Glutamatergic neuron (in vitro differentiated cells): ENCODE measurements around the gene ABCA9. TPM values are rescaled to one million over a fixed set of nuclear protein-coding genes. Genes with fewer than 3 reads are reported as not detected.

Experiments used
- DNase-seq: peaks from one replicate; pipeline ENCODE4 v3.0.0; 2022
- H3K27ac Mint-ChIP-seq: one replicate; pipeline ENCODE4 v1.8.0; 2020; ENCODE audit warnings: mild to moderate bottlenecking, mixed read lengths, inconsistent platforms; ENCODE audit not compliant: unreplicated experiment
- H3K27me3 Mint-ChIP-seq: one replicate; pipeline ENCODE4 v1.8.0; 2020; ENCODE audit warnings: mild to moderate bottlenecking, moderate library complexity, mixed read lengths, inconsistent platforms; ENCODE audit not compliant: unreplicated experiment
- H3K36me3 Mint-ChIP-seq: one replicate; pipeline ENCODE4 v1.8.0; 2020; ENCODE audit warnings: mild to moderate bottlenecking, mixed read lengths, inconsistent platforms; ENCODE audit not compliant: unreplicated experiment
- H3K4me1 Mint-ChIP-seq: one replicate; pipeline ENCODE4 v1.8.0; 2020; ENCODE audit warnings: mild to moderate bottlenecking, low read depth, mixed read lengths, inconsistent platforms; ENCODE audit not compliant: unreplicated experiment
- H3K4me3 Mint-ChIP-seq: one replicate; pipeline ENCODE4 v1.8.0; 2020; ENCODE audit warnings: mild to moderate bottlenecking, mixed read lengths, inconsistent platforms; ENCODE audit not compliant: unreplicated experiment
- H3K9me3 Mint-ChIP-seq: one replicate; pipeline ENCODE4 v1.8.0; 2020; ENCODE audit warnings: mild to moderate bottlenecking, moderate library complexity, mixed read lengths, inconsistent platforms; ENCODE audit not compliant: unreplicated experiment
- CTCF ChIP-seq: fragments of 200-600 bp; sonication (generic); IDR thresholded peaks from one replicate; pipeline ENCODE4 v1.5.0; 2021; ENCODE audit not compliant: partially characterized antibody, unreplicated experiment
- total RNA-seq: library from RNA; stranded (reverse); fragmentation: NEBNext Ultra II Directional; extraction: Animal tissue kit (Norgen Biotek cat#: 25700); gene quantifications from one replicate; pipeline ENCODE4 v1.2.1, GENCODE V29; 2021; ENCODE audit not compliant: unreplicated experiment

The ABCA9 gene
- total RNA-seq, 1 donor from 2014 or later: 0.61 TPM

GRCh38 chr17:69067274-69068047 is 6.7 kb upstream of the ABCA9 start:
- no peaks in the 10 kb centered on the region for H3K27me3 Mint-ChIP-seq
- TF ChIP-seq CTCF: no peak
- H3K4me1 Mint-ChIP-seq: no peaks in the 10 kb centered on the region
- no peaks in the 10 kb centered on the region for H3K36me3 Mint-ChIP-seq
- no peak overlapping the region for H3K4me3 Mint-ChIP-seq
- H3K27ac Mint-ChIP-seq: no peak overlapping the region
- DNase-seq: no peak
- peaks cover 1% of the 10 kb centered on the region for H3K9me3 Mint-ChIP-seq

- peaks cover 1% of the 10 kb centered on the region for H3K9me3 Mint-ChIP-seq
- no peaks in the 10 kb centered on the region for H3K27me3 Mint-ChIP-seq
- no peak overlapping the region for H3K27ac Mint-ChIP-seq
- no peaks in the 10 kb centered on the region for H3K36me3 Mint-ChIP-seq
- no peak for TF ChIP-seq CTCF
- no peaks in the 10 kb centered on the region for H3K4me1 Mint-ChIP-seq
- no peak for DNase-seq
- H3K4me3 Mint-ChIP-seq: no peak overlapping the region
These were observed 5.8 kb upstream of the ABCA9 start for GRCh38 chr17:69066482-69066881.

- DNase-seq: no peak
- TF ChIP-seq CTCF: no peak
- Mint-ChIP-seq H3K36me3 (no peaks in the 10 kb centered on the region), H3K9me3 (peaks cover 1% of the 10 kb centered on the region), H3K4me3 (no peak overlapping the region), H3K27me3 (no peaks in the 10 kb centered on the region), H3K27ac (no peak overlapping the region), H3K4me1 (peaks cover 4% of the 10 kb centered on the region)
These were observed 4.4 kb upstream of the ABCA9 start for GRCh38 chr17:69065113-69065512.

GRCh38 chr17:69064476-69064875 is 3.7 kb upstream of the ABCA9 start:
- Mint-ChIP-seq H3K9me3 (peaks cover 1% of the 10 kb centered on the region), H3K27ac (no peak overlapping the region), H3K36me3 (no peaks in the 10 kb centered on the region), H3K27me3 (no peaks in the 10 kb centered on the region), H3K4me3 (no peak overlapping the region), H3K4me1 (peaks cover 4% of the 10 kb centered on the region)
- no peak for TF ChIP-seq CTCF
- no peak for DNase-seq

- DNase-seq: no peak
- H3K9me3 Mint-ChIP-seq: peaks cover 1% of the 10 kb centered on the region
- H3K4me3 Mint-ChIP-seq: no peak overlapping the region
- no peaks in the 10 kb centered on the region for H3K36me3 Mint-ChIP-seq
- no peak overlapping the region for H3K27ac Mint-ChIP-seq
- no peak for TF ChIP-seq CTCF
- peaks cover 4% of the 10 kb centered on the region for H3K4me1 Mint-ChIP-seq
- H3K27me3 Mint-ChIP-seq: no peaks in the 10 kb centered on the region
These were observed 3.3 kb upstream of the ABCA9 start for GRCh38 chr17:69064001-69064400.
